ENCODE results near the gene DLX5.
"Not testable (repeated sequence)": the region's sequence is repeated elsewhere in the genome, so short reads cannot be mapped to it uniquely, and the experiment has no call there.

DLX5 gene

DNA sequence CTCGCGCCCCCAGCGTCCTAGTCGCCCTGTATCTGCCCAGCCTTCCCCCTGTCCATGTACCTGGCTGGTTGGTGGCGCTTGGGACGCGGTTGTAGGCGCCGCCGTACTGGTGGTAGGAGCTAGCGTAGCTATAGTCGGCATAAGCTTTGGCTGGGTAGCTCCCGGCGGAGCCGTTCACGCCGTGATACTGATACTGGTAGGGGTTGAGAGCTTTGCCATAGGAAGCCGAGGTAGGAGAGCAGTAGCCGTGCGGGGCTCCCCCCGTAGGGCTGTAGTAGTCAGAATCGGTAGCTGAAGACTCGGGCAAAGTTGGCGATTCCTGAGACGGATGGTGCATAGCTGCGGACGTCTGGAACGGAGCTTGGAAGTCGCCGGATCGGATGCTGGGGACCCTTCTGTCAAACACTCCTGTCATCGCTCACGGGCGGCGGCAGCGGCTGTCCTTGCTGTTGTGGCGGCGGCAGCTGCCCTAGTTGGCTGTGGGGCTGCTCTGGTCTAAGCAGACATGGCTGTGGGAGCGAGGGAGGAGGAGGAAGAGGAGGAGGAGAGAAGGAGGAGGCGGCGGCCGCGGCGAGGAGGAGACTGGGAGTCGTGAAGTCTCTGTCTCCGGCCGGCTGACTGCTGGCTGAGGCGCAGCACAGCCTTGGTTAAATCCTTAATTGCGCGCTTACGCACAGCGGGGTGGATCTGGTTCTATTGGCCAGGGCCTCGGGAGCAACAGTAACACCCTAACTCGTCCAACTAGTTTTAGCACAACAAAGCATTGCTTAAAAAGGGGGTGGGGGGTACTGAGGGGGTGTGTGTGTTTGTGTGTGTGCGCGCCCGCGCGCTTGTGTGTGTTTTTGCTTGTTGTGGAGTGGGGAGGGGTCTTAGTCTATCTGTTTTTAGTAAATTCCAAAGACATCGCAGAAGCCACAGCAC, at the start of gene DLX5:
Gene DLX5, minus strand, starts transcription at position 623 of the 921 bp plus-strand sequence. Its CDS starts 208 bp downstream, at position 415.
- TF ChIP-seq, protein P1, sequence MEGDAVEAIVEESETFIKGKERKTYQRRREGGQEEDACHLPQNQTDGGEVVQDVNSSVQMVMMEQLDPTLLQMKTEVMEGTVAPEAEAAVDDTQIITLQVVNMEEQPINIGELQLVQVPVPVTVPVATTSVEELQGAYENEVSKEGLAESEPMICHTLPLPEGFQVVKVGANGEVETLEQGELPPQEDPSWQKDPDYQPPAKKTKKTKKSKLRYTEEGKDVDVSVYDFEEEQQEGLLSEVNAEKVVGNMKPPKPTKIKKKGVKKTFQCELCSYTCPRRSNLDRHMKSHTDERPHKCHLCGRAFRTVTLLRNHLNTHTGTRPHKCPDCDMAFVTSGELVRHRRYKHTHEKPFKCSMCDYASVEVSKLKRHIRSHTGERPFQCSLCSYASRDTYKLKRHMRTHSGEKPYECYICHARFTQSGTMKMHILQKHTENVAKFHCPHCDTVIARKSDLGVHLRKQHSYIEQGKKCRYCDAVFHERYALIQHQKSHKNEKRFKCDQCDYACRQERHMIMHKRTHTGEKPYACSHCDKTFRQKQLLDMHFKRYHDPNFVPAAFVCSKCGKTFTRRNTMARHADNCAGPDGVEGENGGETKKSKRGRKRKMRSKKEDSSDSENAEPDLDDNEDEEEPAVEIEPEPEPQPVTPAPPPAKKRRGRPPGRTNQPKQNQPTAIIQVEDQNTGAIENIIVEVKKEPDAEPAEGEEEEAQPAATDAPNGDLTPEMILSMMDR (IDR thresholded peaks at IDR 0.05; ENCODE audit: low read depth, low read length, missing control alignments), result no peak
- Histone ChIP-seq H3K36me3 (replicated peaks) (no peaks in the 10 kb centered on the region), H3K27ac (no peak within 1 kb of the TSS), H3K27me3 (replicated peaks) (peaks cover 74% of the 10 kb centered on the region), H3K4me3 (ENCODE audit: low read depth, low read length) (peak within 1 kb of the TSS; percentile 42)
- DNase-seq, result no peak
- in situ Hi-C loops (cut with HindIII; ENCODE audit: low pct_ligation_motif_present, low sequenced_read_pairs), result no loop called here

DNA sequence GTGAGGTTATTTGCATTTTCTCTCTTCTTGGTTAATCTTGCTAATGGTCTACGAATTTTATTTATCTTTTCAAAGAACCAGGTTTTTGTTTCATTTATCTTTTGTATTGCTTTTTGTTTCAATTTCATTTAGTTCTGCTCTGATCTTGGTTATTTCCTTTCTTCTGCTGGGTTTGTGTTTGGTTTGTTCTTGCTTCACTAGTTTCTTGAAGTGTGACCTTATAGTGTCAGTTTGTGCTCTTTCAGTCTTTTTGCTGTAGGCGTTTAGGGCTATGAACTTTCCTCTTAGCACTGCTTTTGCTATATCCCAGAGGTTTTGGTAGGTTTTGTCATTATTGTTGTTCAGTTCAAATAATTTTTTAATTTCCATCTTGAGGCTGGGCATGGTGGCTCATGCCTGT, 47.4 kb upstream of the DLX5 start:
- H3K27ac ChIP-seq; H3K36me3 ChIP-seq (replicated peaks); in situ Hi-C loops (cut with HindIII; ENCODE audit: low pct_ligation_motif_present, low sequenced_read_pairs); DNase-seq; H3K4me3 ChIP-seq (ENCODE audit: low read depth, low read length); H3K27me3 ChIP-seq (replicated peaks): not testable (repeated sequence)

DNA sequence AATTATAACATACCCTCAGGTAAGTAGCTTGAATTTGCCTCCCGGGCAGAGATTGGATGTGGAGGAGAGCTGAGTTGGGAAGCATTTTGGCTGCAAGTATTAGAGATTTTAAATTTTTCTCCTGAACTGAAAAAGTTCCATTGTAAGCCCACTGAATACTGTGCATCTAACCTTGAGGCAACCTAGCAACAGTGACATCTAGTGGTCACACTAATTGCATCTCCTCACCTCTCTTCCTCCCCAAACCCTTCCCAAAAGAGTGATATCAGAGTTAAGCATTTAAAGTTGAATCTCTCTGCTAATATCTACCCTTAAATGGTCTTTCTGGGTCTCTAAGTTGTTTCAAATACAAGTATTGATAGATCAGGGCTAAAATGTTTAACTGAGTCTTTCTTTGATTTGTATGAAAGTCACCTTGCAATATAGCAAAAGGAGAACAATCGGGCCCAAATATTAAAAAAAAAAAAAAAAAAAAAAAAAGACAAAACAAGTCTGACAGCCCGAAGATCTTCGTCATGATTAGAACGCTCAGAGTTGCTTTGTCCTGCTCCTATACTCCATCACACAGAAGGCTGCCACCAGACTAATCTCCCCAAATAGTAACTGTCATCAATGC, 40.4 kb upstream of the DLX5 start:
- no peak overlapping the region for H3K27ac ChIP-seq
- no peaks in the 10 kb centered on the region for H3K36me3 ChIP-seq (replicated peaks)
- no peak overlapping the region for H3K4me3 ChIP-seq (ENCODE audit: low read depth, low read length)
- in situ Hi-C loops (cut with HindIII; ENCODE audit: low pct_ligation_motif_present, low sequenced_read_pairs), result no loop called here
- H3K27me3 ChIP-seq (replicated peaks), result no peaks in the 10 kb centered on the region
- DNase-seq, result peak; percentile 39
- TF ChIP-seq, protein P1 (IDR thresholded peaks at IDR 0.05; ENCODE audit: low read depth, low read length, missing control alignments), result peak; percentile 73

DNA sequence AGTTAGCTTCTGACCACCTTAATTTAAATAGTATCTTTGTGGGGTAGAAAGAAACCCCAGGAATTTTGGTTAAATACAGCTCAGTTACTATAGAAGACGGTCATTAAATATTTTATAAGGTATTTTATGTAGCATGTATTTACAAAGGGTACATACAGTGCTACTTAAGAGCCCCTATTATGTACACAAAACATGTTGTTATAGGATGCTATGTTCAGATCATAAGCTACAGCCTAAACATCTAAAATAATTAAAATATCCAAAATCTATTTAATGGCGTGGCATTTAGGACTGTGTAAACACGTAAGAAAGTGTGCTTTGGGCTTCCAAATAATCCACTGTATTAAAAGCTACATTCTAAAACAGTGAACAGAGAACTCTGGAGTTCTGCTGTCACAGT, 39.4 kb upstream of the DLX5 start:
- in situ Hi-C loops (cut with HindIII; ENCODE audit: low pct_ligation_motif_present, low sequenced_read_pairs), result no loop called here
- no peak overlapping the region for H3K27ac ChIP-seq
- no peak for DNase-seq
- H3K4me3 ChIP-seq (ENCODE audit: low read depth, low read length), result no peak overlapping the region
- TF ChIP-seq, protein P1 (IDR thresholded peaks at IDR 0.05; ENCODE audit: low read depth, low read length, missing control alignments), result no peak
- H3K27me3 ChIP-seq (replicated peaks), result no peaks in the 10 kb centered on the region
- no peaks in the 10 kb centered on the region for H3K36me3 ChIP-seq (replicated peaks)

DNA sequence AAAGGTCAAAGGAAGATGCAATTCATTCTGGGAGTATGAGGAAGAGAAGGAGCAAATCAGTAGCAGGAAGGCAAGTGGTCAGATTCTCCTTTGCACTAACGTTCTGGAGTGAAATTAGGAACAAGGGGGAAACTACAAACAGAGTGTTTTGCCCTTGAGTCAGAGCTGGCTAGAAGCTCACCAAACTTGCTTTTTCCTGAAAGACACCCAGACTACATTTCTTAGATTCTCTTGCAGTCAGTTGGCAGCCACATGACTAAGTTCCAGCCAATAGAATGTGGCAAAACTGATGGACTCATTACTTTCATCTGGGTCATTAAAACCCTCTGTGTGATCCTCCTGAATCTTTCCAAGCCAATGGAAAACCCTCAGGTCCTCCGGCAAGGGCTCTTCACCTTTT, 18.6 kb upstream of the DLX5 start:
- Histone ChIP-seq H3K27ac (no peak overlapping the region), H3K4me3 (ENCODE audit: low read depth, low read length) (no peak overlapping the region), H3K36me3 (replicated peaks) (no peaks in the 10 kb centered on the region), H3K27me3 (replicated peaks) (no peaks in the 10 kb centered on the region)
- no peak for DNase-seq
- in situ Hi-C loops (cut with HindIII; ENCODE audit: low pct_ligation_motif_present, low sequenced_read_pairs), result no loop called here
- TF ChIP-seq, protein P1 (IDR thresholded peaks at IDR 0.05; ENCODE audit: low read depth, low read length, missing control alignments), result no peak

DNA sequence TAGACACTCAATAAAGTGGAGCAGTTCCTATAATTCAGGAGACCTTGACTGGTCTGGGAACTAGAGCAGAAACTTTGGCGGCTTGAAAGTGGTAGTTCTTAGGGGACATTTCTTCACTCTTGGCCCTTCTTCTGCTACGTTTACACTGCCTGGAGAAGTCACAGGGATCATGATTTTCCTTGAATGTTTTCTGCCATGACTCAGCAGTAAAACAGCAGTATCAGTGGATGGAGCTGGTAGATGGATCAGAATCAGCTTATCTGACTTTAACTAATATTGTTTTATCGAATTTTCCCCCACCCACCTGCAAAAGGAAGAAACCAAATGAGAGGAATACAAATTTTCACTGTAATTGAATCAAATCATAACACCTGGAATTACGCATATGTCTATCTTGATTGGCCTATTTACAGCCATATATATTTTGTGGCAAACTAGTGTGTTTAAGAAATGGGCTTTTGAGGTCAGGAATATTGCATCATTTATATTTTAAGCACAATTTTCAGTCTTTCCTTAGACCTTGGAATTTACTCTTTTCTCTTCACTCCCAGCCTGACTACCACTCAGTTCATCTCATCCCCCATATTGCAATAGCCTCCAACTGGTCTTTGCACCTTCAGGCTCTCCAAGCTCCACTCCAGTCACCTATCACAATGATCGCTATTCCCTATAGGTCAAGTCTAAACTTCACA, 14.9 kb upstream of the DLX5 start:
- Histone ChIP-seq H3K27ac (no peak overlapping the region), H3K4me3 (ENCODE audit: low read depth, low read length) (no peak overlapping the region), H3K27me3 (replicated peaks) (no peaks in the 10 kb centered on the region), H3K36me3 (replicated peaks) (no peaks in the 10 kb centered on the region)
- in situ Hi-C loops (cut with HindIII; ENCODE audit: low pct_ligation_motif_present, low sequenced_read_pairs), result no loop called here
- no peak for DNase-seq
- TF ChIP-seq, protein P1 (IDR thresholded peaks at IDR 0.05; ENCODE audit: low read depth, low read length, missing control alignments), result no peak

DNA sequence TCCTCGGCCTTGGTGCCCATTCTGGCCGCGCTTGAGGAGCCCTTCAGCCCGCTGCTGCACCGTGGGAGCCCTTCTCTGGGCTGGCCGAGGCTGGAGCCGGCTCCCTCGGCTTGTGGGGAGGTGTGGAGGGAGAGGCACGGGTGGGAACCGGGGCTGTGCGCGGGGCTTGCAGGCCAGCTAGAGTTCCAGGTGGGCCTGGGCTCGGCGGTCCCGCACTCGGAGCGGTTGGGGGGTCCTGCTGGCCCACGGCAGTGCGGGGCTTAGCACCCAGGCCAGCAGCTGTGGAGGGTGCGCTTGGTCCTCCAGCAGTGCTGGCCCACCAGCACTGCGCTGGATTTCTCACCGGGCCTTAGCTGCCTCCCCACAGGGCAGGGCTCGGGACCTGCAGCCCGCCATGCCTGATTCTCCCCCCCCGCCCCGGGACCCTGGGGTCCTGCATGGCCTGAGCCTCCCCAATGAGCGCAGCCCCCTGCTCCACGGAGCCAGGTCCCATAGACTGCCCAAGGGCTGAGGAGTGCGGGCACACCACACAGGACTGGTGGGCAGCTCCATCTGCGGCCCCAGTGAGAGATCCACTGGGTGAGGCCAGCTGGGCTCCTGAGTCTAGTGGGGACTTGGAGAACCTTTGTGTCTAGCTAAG, 9.7 kb upstream of the DLX5 start:
- H3K27ac ChIP-seq; in situ Hi-C loops (cut with HindIII; ENCODE audit: low pct_ligation_motif_present, low sequenced_read_pairs); H3K36me3 ChIP-seq (replicated peaks); DNase-seq; H3K27me3 ChIP-seq (replicated peaks); H3K4me3 ChIP-seq (ENCODE audit: low read depth, low read length): not testable (repeated sequence)
